Measurements from ENCODE around the gene USP12.

GRCh38 chr13:27086599-27087265 is 84.9 kb downstream of the USP12 start:
- TF ChIP-seq SP1 (IDR thresholded peaks at IDR 0.05): no peak
- TF ChIP-seq ZNF384 (IDR thresholded peaks at IDR 0.05): no peak
- no peak for TF ChIP-seq TARDBP (IDR thresholded peaks at IDR 0.05)
- no peak for TF ChIP-seq BHLHE40 (IDR thresholded peaks at IDR 0.05; ENCODE audit: borderline replicate concordance)
- TF ChIP-seq ELF4 (IDR thresholded peaks at IDR 0.05): no peak
- no peak for TF ChIP-seq L3MBTL2 (conservative IDR thresholded peaks at IDR 0.05)

Measured in HEK293T (cell line).